OCI-LY1 (cell line): Measurements from ENCODE around the gene FHL3.

Experiments used
- H2AFZ ChIP-seq: fragments of 200-600 bp; sonication (generic), shearing (Covaris generic); 2 replicates; pipeline ENCODE4 v1.6.0; 2014; ENCODE audit warnings: antibody characterized with exemption, mild to moderate bottlenecking, low read length
- H3F3A ChIP-seq: fragments of 200-600 bp; sonication (generic), shearing (Covaris generic); 2 replicates; pipeline ENCODE4 v1.6.0; 2014; ENCODE audit warnings: mild to moderate bottlenecking, antibody characterized with exemption, low read length, moderate library complexity; ENCODE audit not compliant: insufficient read depth
- H3K27ac ChIP-seq: fragments of 200-600 bp; sonication (generic); 2 replicates; pipeline ENCODE4 v1.5.1; 2014; ENCODE audit warnings: low read length, mixed run types, mild to moderate bottlenecking, low read depth; ENCODE audit not compliant: poor library complexity, severe bottlenecking
- H3K27me3 ChIP-seq: fragments of 200-600 bp; sonication (generic); 2 replicates; pipeline ENCODE4 v1.6.0; 2014; ENCODE audit warnings: antibody characterized with exemption, mild to moderate bottlenecking, low read length, moderate library complexity; ENCODE audit not compliant: insufficient read depth
- H3K36me3 ChIP-seq: fragments of 200-600 bp; sonication (generic); 2 replicates; pipeline ENCODE4 v1.6.1; 2014; ENCODE audit warnings: mild to moderate bottlenecking, antibody characterized with exemption, low read length, moderate library complexity, mixed read lengths; ENCODE audit not compliant: insufficient read depth
- H3K4me1 ChIP-seq: fragments of 200-600 bp; sonication (generic); 2 replicates; pipeline ENCODE4 v1.5.1; 2014; ENCODE audit warnings: mild to moderate bottlenecking, low read length, moderate library complexity; ENCODE audit not compliant: insufficient read depth, severe bottlenecking
- H3K4me2 ChIP-seq: fragments of 200-600 bp; sonication (generic), shearing (Covaris generic); 2 replicates; pipeline ENCODE4 v1.6.1; 2014; ENCODE audit warnings: low read length
- H3K4me3 ChIP-seq: fragments of 200-600 bp; sonication (generic); 2 replicates; pipeline ENCODE4 v1.5.1; 2014; ENCODE audit warnings: low read length, low read depth, mild to moderate bottlenecking, mixed read lengths; ENCODE audit not compliant: poor library complexity, severe bottlenecking
- H3K79me2 ChIP-seq: fragments of 200-600 bp; shearing (Covaris generic); 2 replicates; pipeline ENCODE4 v1.6.1; 2016; ENCODE audit warnings: mixed run types, low read length, mixed read lengths; ENCODE audit not compliant: insufficient read depth
- H3K9ac ChIP-seq: fragments of 200-600 bp; sonication (generic), shearing (Covaris generic); 2 replicates; pipeline ENCODE4 v1.6.1; 2014; ENCODE audit warnings: mild to moderate bottlenecking, low read length, mixed read lengths
- H3K9me2 ChIP-seq: fragments of 200-600 bp; sonication (generic), shearing (Covaris generic); 2 replicates; pipeline ENCODE4 v1.6.1; 2014; ENCODE audit warnings: low read depth, mild to moderate bottlenecking, low read length, mixed read lengths
- H3K9me3 ChIP-seq: fragments of 200-600 bp; shearing (Covaris generic); 2 replicates; pipeline ENCODE4 v1.6.1; 2014; ENCODE audit warnings: low read length, mixed read lengths
- H4K20me1 ChIP-seq: fragments of 200-600 bp; sonication (generic), shearing (Covaris generic); 2 replicates; pipeline ENCODE4 v1.6.0; 2016; ENCODE audit warnings: mild to moderate bottlenecking, low read length; ENCODE audit not compliant: insufficient read depth
- EZH2 ChIP-seq: fragments of 200-600 bp; sonication (generic), shearing (Covaris generic); IDR thresholded peaks from 2 replicates; pipeline ENCODE4 v1.8.0; 2017; ENCODE audit warnings: borderline replicate concordance, mixed run types, mild to moderate bottlenecking, antibody characterized with exemption, low read length, moderate library complexity, mixed read lengths
- TF ChIP-seq, protein P1 (sequence below): fragments of 200-600 bp; sonication (generic), shearing (Covaris generic); IDR thresholded peaks from 2 replicates; pipeline ENCODE4 v1.5.1; 2017; ENCODE audit warnings: mild to moderate bottlenecking, antibody characterized with exemption, low read length, moderate library complexity, mixed read lengths

Gene FHL3

DNA sequence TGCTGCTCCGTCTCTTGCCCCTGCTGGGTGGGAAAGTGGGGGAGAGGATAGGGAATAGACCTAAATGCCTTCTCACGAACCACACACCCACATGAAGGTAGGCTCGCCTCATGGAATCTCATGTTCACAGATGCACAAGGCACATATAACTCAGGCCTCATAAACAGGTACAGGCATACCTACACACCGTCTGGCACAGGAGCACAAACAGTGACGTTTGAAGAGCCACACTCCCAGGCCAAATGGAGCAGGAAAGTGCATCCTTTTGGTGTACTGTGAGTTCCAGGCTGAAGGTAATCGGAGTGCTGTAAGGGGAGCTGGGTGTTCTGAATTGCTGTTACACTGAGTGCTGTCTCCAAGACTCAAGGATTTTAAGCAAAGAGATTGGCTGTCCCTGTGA is 20.4 kb upstream of the FHL3 start:
- Histone ChIP-seq H3K4me3 (no peak overlapping the region), H3K4me2 (no peak overlapping the region), H3K36me3 (peaks cover 55% of the 10 kb centered on the region), H3K79me2 (no peaks in the 10 kb centered on the region), H3K9me2 (no peaks in the 10 kb centered on the region), H2AFZ (no peak overlapping the region), H3K4me1 (no peaks in the 10 kb centered on the region), H3K27ac (no peak overlapping the region), H3K9ac (no peak overlapping the region), H4K20me1 (no peaks in the 10 kb centered on the region), H3K9me3 (no peaks in the 10 kb centered on the region), H3K27me3 (no peaks in the 10 kb centered on the region), H3F3A (no peaks in the 10 kb centered on the region; the same call in 1 of the 2 replicates)
- TF ChIP-seq, protein P1, sequence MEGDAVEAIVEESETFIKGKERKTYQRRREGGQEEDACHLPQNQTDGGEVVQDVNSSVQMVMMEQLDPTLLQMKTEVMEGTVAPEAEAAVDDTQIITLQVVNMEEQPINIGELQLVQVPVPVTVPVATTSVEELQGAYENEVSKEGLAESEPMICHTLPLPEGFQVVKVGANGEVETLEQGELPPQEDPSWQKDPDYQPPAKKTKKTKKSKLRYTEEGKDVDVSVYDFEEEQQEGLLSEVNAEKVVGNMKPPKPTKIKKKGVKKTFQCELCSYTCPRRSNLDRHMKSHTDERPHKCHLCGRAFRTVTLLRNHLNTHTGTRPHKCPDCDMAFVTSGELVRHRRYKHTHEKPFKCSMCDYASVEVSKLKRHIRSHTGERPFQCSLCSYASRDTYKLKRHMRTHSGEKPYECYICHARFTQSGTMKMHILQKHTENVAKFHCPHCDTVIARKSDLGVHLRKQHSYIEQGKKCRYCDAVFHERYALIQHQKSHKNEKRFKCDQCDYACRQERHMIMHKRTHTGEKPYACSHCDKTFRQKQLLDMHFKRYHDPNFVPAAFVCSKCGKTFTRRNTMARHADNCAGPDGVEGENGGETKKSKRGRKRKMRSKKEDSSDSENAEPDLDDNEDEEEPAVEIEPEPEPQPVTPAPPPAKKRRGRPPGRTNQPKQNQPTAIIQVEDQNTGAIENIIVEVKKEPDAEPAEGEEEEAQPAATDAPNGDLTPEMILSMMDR, result no peak
- no peak for TF ChIP-seq EZH2

DNA sequence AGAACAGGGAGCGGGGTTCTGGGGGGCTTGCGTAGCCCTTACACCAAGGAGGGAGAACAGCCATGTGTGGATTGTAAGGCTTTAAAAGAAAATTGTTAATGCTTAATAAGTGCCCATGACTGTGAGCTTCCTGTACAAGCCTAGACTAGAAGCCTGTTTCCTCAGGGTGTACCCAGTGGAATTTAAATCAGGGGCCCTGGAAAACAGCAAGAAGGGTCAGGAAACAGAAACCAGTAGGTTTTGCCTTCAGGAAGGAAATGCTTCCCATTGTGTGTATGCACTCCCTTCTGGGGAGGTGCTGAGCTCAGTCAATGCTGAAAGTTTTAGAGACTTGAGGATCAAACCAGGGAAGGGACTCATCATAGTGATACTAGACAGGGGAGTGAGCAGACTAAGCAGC is 19.9 kb upstream of the FHL3 start:
- Histone ChIP-seq H2AFZ (no peak overlapping the region), H3K4me3 (no peak overlapping the region), H3K9me2 (no peaks in the 10 kb centered on the region), H3K9me3 (no peaks in the 10 kb centered on the region), H3K9ac (no peak overlapping the region), H4K20me1 (no peaks in the 10 kb centered on the region), H3K4me1 (no peaks in the 10 kb centered on the region), H3K27me3 (no peaks in the 10 kb centered on the region), H3F3A (no peaks in the 10 kb centered on the region; the same call in 1 of the 2 replicates), H3K79me2 (no peaks in the 10 kb centered on the region), H3K27ac (no peak overlapping the region), H3K36me3 (peaks cover 60% of the 10 kb centered on the region), H3K4me2 (no peak overlapping the region)
- TF ChIP-seq, protein P1, result no peak
- no peak for TF ChIP-seq EZH2

DNA sequence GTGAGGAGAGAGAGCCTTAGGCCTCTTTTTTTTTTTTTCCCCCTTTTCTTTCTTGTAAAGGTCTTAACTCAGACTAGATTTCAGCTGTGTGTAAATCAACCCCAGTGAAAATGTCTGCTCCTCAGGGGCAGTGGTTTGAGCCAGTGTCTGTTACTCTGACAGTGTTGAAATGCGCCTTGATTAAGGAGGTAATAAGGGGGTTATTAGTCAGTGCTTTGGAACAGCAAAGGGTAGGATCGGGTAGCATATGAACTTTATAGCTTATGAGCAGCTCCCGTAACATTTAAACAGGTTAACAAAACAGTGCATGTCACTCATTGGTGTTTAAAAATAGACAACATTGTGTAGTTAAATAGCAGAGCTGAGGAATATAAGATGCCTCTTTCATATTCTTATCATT is 17.5 kb upstream of the FHL3 start:
- no peaks in the 10 kb centered on the region for H4K20me1 ChIP-seq
- no peaks in the 10 kb centered on the region for H3K9me2 ChIP-seq
- no peaks in the 10 kb centered on the region for H3K9me3 ChIP-seq
- H3K4me3 ChIP-seq, result no peak overlapping the region
- H3K79me2 ChIP-seq, result no peaks in the 10 kb centered on the region
- no peaks in the 10 kb centered on the region for H3K4me1 ChIP-seq
- no peak overlapping the region for H3K9ac ChIP-seq
- no peaks in the 10 kb centered on the region; the same call in 1 of the 2 replicates for H3F3A ChIP-seq
- no peaks in the 10 kb centered on the region for H3K27me3 ChIP-seq
- H2AFZ ChIP-seq, result no peak overlapping the region
- H3K36me3 ChIP-seq, result peaks cover 82% of the 10 kb centered on the region
- H3K27ac ChIP-seq, result no peak overlapping the region
- no peak for TF ChIP-seq EZH2
- TF ChIP-seq, protein P1, result no peak
- no peak overlapping the region for H3K4me2 ChIP-seq
